MCF 10A (cell line): Measurements from ENCODE around the gene LMO7. TPM values are rescaled to one million over a fixed set of nuclear protein-coding genes. Genes with fewer than 3 reads are reported as not detected.

ENCODE experiments used
- BruUV-seq: library from RNA; stranded (reverse); fragments of 400-500 nt; replicated peaks from 2 replicates; lab custom pipeline; 2021; lab: Mats Ljungman, UMichigan
- CTCF ChIA-PET: fragments of 300-600 bp; sonication (Branson Sonifier 250); formaldehyde crosslinking; extraction: SDS; loops from one replicate; lab custom pipeline; 2021; ENCODE audit warnings: antibody characterized with exemption, inconsistent platforms; lab: Yijun Ruan, JAX
- POLR2A ChIA-PET: fragments of 300-600, 350-650 bp; sonication (Branson Sonifier 250); formaldehyde crosslinking; extraction: SDS; loops from one replicate; lab custom pipeline; 2020; ENCODE audit warnings: antibody characterized with exemption, inconsistent platforms; lab: Yijun Ruan, JAX
- DNase-seq: peaks from one replicate; pipeline ENCODE4 v3.0.0-alpha.2; 2018; ENCODE audit not compliant: unreplicated experiment
- H3K27ac Mint-ChIP-seq: one replicate; pipeline ENCODE4 v1.8.0; 2022; ENCODE audit warnings: mild to moderate bottlenecking, low read depth, mixed read lengths; ENCODE audit not compliant: unreplicated experiment
- H3K27me3 Mint-ChIP-seq: one replicate; pipeline ENCODE4 v1.8.0; 2022; ENCODE audit warnings: mixed read lengths; ENCODE audit not compliant: insufficient read depth, unreplicated experiment
- H3K36me3 Mint-ChIP-seq: one replicate; pipeline ENCODE4 v1.8.0; 2022; ENCODE audit warnings: mild to moderate bottlenecking, moderate library complexity, mixed read lengths; ENCODE audit not compliant: insufficient read depth, unreplicated experiment
- H3K4me1 Mint-ChIP-seq: one replicate; pipeline ENCODE4 v1.8.0; 2022; ENCODE audit warnings: mixed read lengths; ENCODE audit not compliant: insufficient read depth, unreplicated experiment
- H3K4me3 Mint-ChIP-seq: one replicate; pipeline ENCODE4 v1.8.0; 2022; ENCODE audit warnings: mild to moderate bottlenecking, moderate library complexity, mixed read lengths; ENCODE audit not compliant: unreplicated experiment
- H3K9me3 Mint-ChIP-seq: one replicate; pipeline ENCODE4 v1.8.0; 2022; ENCODE audit warnings: mixed read lengths; ENCODE audit not compliant: unreplicated experiment
- intact Hi-C: fragments of 100-400 bp; cut with micrococcal nuclease; formaldehyde crosslinking; loops from 2 replicates; pipeline ENCODE4 v1.14.1; 2022
- total RNA-seq: library from RNA; stranded (reverse); gene quantifications from 2 replicates; pipeline ENCODE4 v1.2.3, GENCODE V29; 2022
- TF ChIP-seq, protein P1 (sequence below): fragments of 200-600 bp; IDR thresholded peaks from one replicate; pipeline ENCODE4 v1.8.0; 2022; ENCODE audit warnings: antibody characterized with exemption, mild to moderate bottlenecking; ENCODE audit not compliant: unreplicated experiment

LMO7 gene
- total RNA-seq, 1 experiment from 2014 or later = 30.8 TPM

DNA sequence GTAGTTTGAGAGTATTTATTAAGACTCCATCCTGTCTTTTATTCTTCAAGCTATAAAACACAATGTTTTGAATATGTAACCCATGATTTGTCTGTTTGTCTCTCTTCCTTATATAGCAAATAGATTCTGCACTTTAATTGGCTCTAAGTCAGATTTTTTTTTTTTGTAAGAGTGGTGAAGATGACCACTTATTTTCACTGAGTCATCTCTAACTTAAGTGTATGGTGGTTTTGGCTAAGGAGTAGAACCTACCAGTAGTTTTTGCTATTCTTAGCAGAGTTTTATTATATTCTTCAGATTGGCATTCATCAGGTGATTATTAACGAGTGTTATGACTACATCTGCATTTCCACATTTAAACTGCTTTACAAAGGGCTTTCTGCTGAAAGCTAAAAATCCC is 194.7 kb downstream of the LMO7 start:
- no peaks in the 10 kb centered on the region for H3K27me3 Mint-ChIP-seq
- intact Hi-C loops = no loop called here
- CTCF ChIA-PET = interaction anchor here (0.6 kb wide), 2 partner anchors 129 to 654 kb away, joined by 4 read pairs; no protein-coding TSS in a partner anchor
- H3K36me3 Mint-ChIP-seq = peaks cover 9% of the 10 kb centered on the region
- H3K4me3 Mint-ChIP-seq = no peak overlapping the region
- POLR2A ChIA-PET = no interaction called here
- TF ChIP-seq, protein P1, sequence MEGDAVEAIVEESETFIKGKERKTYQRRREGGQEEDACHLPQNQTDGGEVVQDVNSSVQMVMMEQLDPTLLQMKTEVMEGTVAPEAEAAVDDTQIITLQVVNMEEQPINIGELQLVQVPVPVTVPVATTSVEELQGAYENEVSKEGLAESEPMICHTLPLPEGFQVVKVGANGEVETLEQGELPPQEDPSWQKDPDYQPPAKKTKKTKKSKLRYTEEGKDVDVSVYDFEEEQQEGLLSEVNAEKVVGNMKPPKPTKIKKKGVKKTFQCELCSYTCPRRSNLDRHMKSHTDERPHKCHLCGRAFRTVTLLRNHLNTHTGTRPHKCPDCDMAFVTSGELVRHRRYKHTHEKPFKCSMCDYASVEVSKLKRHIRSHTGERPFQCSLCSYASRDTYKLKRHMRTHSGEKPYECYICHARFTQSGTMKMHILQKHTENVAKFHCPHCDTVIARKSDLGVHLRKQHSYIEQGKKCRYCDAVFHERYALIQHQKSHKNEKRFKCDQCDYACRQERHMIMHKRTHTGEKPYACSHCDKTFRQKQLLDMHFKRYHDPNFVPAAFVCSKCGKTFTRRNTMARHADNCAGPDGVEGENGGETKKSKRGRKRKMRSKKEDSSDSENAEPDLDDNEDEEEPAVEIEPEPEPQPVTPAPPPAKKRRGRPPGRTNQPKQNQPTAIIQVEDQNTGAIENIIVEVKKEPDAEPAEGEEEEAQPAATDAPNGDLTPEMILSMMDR = no peak
- H3K4me1 Mint-ChIP-seq = no peaks in the 10 kb centered on the region
- no peak overlapping the region for H3K27ac Mint-ChIP-seq
- BruUV-seq = no TSS peak
- H3K9me3 Mint-ChIP-seq = no peaks in the 10 kb centered on the region
- no peak for DNase-seq

DNA sequence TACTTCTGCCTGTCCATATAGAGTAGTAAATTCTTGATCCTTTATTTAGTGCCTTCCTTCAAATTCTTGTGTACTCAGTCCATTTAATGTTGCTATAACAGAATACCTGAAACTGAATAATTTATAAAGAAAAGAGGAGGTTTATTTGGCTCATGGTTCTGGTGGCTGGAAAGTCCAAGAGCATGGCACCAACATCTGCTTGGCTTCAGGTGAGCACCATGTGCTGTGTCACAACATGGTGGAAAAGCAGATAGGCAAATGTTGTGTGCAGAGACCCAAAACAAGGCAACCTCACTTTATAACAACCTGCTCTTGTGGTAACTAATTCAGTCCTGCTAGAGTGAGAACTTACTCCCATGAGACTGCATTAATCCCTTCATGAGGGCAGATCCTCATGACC is 195.3 kb downstream of the LMO7 start:
- CTCF ChIA-PET = interaction anchor here (1.1 to 3.7 kb wide), 2 partner anchors 135 to 139 kb away, joined by 3 to 26 read pairs; no protein-coding TSS in a partner anchor
- no peaks in the 10 kb centered on the region for H3K4me1 Mint-ChIP-seq
- no TSS peak for BruUV-seq

DNA sequence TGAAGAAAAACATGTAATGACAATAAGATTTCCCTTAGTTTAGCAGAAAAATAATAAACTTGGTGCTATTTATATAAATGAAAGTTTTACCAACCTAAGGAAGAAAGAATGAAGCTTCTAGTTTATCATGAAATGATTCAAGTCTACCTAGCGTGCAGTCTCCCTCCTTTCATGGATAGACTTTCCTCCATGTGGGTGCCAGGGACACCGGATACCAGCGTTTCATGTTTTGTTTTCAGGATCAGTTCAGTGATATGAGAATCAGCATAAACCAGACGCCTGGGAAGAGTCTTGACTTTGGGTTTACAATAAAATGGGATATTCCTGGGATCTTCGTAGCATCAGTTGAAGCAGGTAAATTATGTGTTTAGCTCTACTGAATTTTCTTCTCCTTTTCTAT is 196.7 kb downstream of the LMO7 start:
- DNase-seq = no peak
- TF ChIP-seq, protein P1 = no peak
- no peaks in the 10 kb centered on the region for H3K9me3 Mint-ChIP-seq

More for the DNA sequence above, 195.3 kb downstream of the LMO7 start:
- no peak for DNase-seq
- POLR2A ChIA-PET = interaction anchor here (1.0 kb wide), 1 partner anchor 10 kb away, joined by 3 read pairs; no protein-coding TSS in a partner anchor
- Mint-ChIP-seq H3K4me3 (no peak overlapping the region), H3K9me3 (no peaks in the 10 kb centered on the region), H3K27ac (no peak overlapping the region), H3K36me3 (peaks cover 9% of the 10 kb centered on the region), H3K27me3 (no peaks in the 10 kb centered on the region)
- TF ChIP-seq, protein P1 = no peak
- intact Hi-C loops = no loop called here

DNA sequence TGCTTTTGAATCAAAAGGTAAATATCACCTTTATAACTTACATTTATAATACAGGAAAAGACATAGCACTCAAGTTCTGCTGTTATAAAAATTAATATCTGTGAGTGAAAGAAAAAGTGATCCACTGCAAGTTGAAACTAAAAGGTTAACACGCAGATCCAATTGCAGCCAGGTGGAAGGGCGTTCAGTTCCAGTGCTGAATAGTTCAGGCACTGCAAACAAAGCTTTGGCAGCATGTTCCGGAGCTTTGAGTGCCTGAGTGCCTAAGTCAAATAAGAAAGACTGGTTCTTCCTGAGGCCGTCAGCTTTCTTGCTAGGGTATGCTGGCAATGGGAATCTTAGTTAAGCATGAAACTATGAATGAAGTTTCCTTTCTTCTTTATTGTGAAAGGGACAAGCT is 200.3 kb downstream of the LMO7 start:
- H3K9me3 Mint-ChIP-seq = no peaks in the 10 kb centered on the region
- no peaks in the 10 kb centered on the region for H3K4me1 Mint-ChIP-seq
- peaks cover 20% of the 10 kb centered on the region for H3K36me3 Mint-ChIP-seq
- no peaks in the 10 kb centered on the region for H3K27me3 Mint-ChIP-seq
- DNase-seq = no peak
- POLR2A ChIA-PET = interaction anchor here (0.6 to 1.3 kb wide), 2 partner anchors 14 to 1237 kb away, joined by 3 read pairs; no protein-coding TSS in a partner anchor
- intact Hi-C loops = no loop called here
- H3K4me3 Mint-ChIP-seq = no peak overlapping the region
- TF ChIP-seq, protein P1 = no peak
- CTCF ChIA-PET = interaction anchor here (0.6 to 1.6 kb wide), 5 partner anchors 10 to 399 kb away, joined by 3 to 5 read pairs (median 3); no protein-coding TSS in a partner anchor
- BruUV-seq = no TSS peak
- H3K27ac Mint-ChIP-seq = no peak overlapping the region

More for the DNA sequence above, 196.7 kb downstream of the LMO7 start:
- intact Hi-C loops = no loop called here
- CTCF ChIA-PET = interaction anchor here (0.6 to 3.7 kb wide), 5 partner anchors 44 to 1165 kb away, joined by 3 to 26 read pairs (median 3); no protein-coding TSS in a partner anchor
- H3K27ac Mint-ChIP-seq = no peak overlapping the region
- BruUV-seq = no TSS peak
- H3K4me3 Mint-ChIP-seq = no peak overlapping the region
- no peaks in the 10 kb centered on the region for H3K27me3 Mint-ChIP-seq
- H3K4me1 Mint-ChIP-seq = no peaks in the 10 kb centered on the region
- peaks cover 9% of the 10 kb centered on the region for H3K36me3 Mint-ChIP-seq
- POLR2A ChIA-PET = no interaction called here
